Activated naive CD4-positive, alpha-beta T cell treated with anti-CD3 and anti-CD28 coated beads, Interleukin-2, amount 50 U/mL, for 24 hours (primary cell): ENCODE measurements around the gene ITGB2.
"Not testable (repeated sequence)": the region's sequence is repeated elsewhere in the genome, so short reads cannot be mapped to it uniquely, and the experiment has no call there.

Experiments used
- H3K27ac Mint-ChIP-seq: one replicate; pipeline ENCODE4 v1.8.0; 2021; ENCODE audit warnings: mild to moderate bottlenecking, mixed read lengths
- H3K27me3 Mint-ChIP-seq: one replicate; pipeline ENCODE4 v1.8.0; 2021; ENCODE audit warnings: mixed read lengths
- H3K36me3 Mint-ChIP-seq: one replicate; pipeline ENCODE4 v1.8.0; 2021; ENCODE audit warnings: mixed read lengths
- H3K4me1 Mint-ChIP-seq: one replicate; pipeline ENCODE4 v1.8.0; 2021; ENCODE audit warnings: mixed read lengths
- H3K4me3 Mint-ChIP-seq: one replicate; pipeline ENCODE4 v1.8.0; 2021; ENCODE audit warnings: mild to moderate bottlenecking, mixed read lengths
- H3K9me3 Mint-ChIP-seq: one replicate; pipeline ENCODE4 v1.8.0; 2021; ENCODE audit warnings: mixed read lengths

ITGB2 gene

DNA sequence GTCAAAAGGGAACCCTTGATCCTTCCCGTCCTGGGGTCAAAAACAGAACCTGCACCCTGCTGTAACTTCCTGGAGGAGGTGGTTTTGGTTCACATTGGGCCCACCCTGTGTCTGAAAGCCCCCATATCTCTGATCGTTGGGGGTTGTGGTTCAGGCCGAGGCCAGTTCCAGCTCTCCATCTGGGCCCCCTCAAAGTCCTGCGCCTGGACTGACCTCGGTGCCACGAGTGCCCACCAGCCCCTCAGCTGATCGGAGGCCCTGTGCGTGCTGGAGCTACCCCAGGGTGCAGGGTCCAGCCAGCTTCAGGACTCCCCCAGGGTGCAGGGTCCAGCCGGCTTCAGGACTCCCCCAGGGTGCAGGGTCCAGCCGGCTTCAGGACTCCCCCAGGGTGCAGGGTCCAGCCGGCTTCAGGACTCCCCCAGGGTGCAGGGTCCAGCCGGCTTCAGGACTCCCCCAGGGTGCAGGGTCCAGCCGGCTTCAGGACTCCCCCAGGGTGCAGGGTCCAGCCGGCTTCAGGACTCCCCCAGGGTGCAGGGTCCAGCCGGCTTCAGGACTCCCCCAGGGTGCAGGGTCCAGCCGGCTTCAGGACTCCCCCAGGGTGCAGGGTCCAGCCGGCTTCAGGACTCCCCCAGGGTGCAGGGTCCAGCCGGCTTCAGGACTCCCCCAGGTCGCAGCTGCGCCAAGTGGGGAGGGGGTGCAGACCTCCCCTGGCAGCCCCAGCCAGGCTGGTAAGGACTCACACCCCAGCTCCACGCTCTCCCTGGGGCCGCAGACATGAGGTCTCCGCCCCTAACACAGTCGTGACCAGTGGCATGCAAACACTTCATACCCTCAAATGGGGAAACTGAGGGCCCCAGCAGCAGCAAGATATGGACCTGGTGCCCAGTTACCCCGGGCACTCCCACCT, 7.9 kb downstream of the ITGB2 start:
- Mint-ChIP-seq H3K4me1 (peaks cover 86% of the 10 kb centered on the region), H3K27ac (peak overlapping the region; percentile 88), H3K4me3 (peak overlapping the region; percentile 64)
- not testable (repeated sequence) for H3K27me3 Mint-ChIP-seq, H3K36me3 Mint-ChIP-seq, H3K9me3 Mint-ChIP-seq

DNA sequence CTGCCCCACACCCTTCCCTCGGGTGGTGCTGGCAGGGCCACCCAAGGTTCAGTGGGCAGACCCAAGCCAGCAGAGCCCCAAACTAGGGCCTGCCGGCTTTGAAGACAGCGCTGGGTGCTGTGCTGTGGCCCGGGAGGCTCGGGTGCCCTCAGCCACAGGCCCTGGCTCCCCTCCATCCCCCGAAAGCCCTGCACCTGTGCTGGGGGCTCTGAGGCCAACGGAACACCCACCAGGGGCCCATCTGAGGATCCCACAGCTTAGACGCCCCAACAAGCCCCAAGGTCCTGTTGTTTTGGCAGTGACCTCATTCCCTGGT, 8.6 kb downstream of the ITGB2 start:
- H3K9me3 Mint-ChIP-seq = no peaks in the 10 kb centered on the region
- H3K27ac Mint-ChIP-seq = peak overlapping the region; percentile 88
- H3K27me3 Mint-ChIP-seq = no peaks in the 10 kb centered on the region
- H3K36me3 Mint-ChIP-seq = peaks cover 5% of the 10 kb centered on the region
- H3K4me3 Mint-ChIP-seq = peak overlapping the region; percentile 34
- H3K4me1 Mint-ChIP-seq = peaks cover 80% of the 10 kb centered on the region

DNA sequence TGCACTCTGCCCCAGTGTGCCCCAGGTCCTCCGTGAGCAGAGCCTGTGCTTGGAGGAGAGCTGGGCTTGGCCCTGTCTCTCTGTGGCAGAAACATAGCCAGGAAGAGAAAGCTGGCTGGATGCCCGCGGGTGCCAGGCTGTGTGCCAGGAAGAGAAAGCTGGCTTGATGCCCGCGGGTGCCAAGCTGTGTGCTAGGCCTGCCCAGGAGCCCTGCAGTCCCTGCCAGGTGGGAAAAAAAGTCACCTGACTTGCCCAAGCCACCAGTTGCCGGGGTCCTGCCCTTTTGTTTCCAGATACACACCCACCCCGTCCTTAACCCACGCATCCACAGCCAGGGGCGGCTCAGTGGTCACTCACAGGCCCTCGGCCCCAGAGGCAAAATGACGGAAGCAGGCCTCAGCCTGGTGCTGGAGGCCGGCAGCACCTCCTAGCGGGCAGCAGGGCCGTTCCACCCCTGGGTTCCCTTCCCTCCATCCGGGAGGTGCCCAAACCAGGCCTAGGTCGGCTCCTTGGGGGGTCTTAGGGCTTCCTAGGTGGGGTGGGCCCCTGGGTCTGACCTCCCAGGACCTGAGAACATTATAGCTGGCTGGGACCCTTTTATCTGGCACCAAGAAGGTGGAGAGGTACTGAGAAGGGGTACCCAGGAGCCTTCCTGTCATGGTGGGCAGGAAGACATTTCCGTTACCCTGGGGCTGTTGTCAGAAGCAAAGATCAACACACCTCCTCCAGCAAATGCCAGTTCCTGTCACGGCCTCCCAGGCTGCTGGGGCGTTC, 9.1 kb downstream of the ITGB2 start:
- peaks cover 75% of the 10 kb centered on the region for H3K4me1 Mint-ChIP-seq
- H3K9me3 Mint-ChIP-seq = no peaks in the 10 kb centered on the region
- peak overlapping the region; percentile 34 for H3K4me3 Mint-ChIP-seq
- peaks cover 2% of the 10 kb centered on the region for H3K36me3 Mint-ChIP-seq
- peak overlapping the region; percentile 88 for H3K27ac Mint-ChIP-seq
- H3K27me3 Mint-ChIP-seq = no peaks in the 10 kb centered on the region

DNA sequence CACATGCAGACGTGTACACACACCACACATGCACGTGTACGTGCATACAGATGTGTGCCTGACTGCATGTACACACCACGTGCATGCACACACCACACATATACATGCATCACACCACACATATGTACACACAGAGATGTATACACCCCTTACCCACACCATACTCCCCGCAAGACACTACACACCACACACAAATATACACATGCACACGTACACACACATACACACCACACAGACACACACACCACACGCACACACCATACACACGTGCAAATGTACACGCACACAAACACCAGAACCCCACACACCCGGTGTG, 9.7 kb downstream of the ITGB2 start:
- peaks cover 2% of the 10 kb centered on the region for H3K36me3 Mint-ChIP-seq

DNA sequence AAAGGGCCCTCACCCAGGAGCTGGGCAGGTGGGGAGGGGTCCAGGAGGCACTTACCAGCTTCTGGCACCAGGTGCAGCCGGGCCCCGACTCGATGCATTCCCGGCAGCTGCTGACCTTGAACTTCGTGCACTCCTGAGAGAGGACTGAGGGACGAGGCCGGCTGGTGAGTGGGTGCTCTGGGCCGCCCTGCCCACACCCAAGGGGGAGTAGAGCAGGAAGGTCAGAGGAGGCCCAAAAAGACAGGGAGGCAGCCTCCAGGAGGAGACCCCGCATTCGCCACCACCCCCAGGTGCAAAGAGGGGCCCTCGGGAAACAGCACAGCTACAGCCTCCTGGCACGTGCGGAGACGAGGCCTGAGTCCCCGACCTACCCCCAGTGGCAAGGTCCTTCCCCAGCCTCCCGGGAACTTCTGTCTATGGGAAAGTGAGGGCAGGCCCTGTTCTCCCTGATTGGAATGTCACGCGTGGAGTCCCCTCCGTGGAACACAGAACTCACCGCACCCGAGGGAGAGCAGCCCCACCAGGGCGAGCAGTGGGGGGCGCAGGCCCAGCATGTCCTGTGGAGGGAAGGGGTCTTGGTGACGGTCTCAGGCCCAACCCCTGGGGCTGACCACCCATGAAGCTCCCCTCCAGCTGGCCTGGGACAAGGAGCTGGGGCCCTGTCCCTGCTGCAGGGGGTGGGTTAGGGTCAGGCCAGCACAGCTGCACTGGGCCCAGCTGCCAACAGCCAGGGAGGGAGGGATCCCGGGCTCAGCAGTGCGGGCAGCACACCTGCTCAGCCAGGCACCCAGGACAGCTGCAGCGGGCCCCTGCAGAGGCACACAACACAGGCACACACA, 10.3 kb downstream of the ITGB2 start:
- H3K4me1 Mint-ChIP-seq = peaks cover 70% of the 10 kb centered on the region
- H3K36me3 Mint-ChIP-seq = peaks cover 2% of the 10 kb centered on the region
- H3K9me3 Mint-ChIP-seq = no peaks in the 10 kb centered on the region
- no peaks in the 10 kb centered on the region for H3K27me3 Mint-ChIP-seq
- peak overlapping the region; percentile 53 for H3K27ac Mint-ChIP-seq
- H3K4me3 Mint-ChIP-seq = no peak overlapping the region

More for the DNA sequence above, 9.7 kb downstream of the ITGB2 start:
- Mint-ChIP-seq H3K9me3 (no peaks in the 10 kb centered on the region), H3K27me3 (no peaks in the 10 kb centered on the region), H3K4me1 (peaks cover 75% of the 10 kb centered on the region), H3K4me3 (peak overlapping the region; percentile 34), H3K27ac (peak overlapping the region; percentile 88)

DNA sequence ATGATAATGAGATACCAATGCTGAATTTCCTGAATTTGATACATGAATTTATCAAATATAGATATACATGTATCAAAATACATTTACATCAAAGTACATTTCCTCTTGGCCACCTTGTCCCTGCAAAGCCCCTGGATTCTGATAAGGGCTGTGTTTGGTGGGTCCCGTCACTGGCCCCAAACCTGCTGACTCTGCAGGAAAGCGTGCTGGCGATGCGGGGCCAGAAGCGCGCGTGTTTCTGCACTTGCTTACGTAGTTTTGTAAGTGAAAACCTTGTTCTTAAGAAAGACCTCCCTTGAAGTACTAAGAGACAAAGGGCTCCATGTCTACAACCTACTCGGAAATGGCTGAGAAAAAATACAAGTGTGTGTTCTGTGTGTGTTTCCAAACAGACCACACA, 11.0 kb downstream of the ITGB2 start:
- Mint-ChIP-seq H3K36me3 (peaks cover 2% of the 10 kb centered on the region), H3K4me1 (peaks cover 64% of the 10 kb centered on the region), H3K27me3 (no peaks in the 10 kb centered on the region), H3K27ac (peak overlapping the region; percentile 70), H3K4me3 (peak overlapping the region; percentile 19), H3K9me3 (no peaks in the 10 kb centered on the region)

DNA sequence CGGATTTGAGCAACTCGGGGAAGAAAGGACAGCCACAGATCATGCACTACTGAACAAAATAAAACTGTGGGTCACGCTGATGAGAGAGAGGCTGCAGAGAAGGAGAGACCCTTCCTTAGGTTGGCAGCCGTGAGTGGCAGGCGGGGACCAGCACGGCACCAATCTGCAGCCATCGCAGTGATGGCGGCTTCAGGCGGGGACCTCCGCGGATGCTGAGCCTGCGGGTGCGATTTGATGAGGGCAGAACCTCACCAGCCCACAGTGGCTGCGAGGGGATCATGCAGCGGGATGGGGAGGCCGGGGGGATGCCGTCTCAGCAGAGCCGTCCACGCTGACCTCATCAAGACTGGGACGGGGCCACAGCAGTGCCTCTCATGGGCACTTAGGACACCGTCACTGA, 11.8 kb downstream of the ITGB2 start:
- Mint-ChIP-seq H3K4me1 (peaks cover 62% of the 10 kb centered on the region), H3K27ac (peak overlapping the region; percentile 68), H3K36me3 (peaks cover 5% of the 10 kb centered on the region), H3K4me3 (peak overlapping the region; percentile 57), H3K27me3 (no peaks in the 10 kb centered on the region), H3K9me3 (no peaks in the 10 kb centered on the region)

DNA sequence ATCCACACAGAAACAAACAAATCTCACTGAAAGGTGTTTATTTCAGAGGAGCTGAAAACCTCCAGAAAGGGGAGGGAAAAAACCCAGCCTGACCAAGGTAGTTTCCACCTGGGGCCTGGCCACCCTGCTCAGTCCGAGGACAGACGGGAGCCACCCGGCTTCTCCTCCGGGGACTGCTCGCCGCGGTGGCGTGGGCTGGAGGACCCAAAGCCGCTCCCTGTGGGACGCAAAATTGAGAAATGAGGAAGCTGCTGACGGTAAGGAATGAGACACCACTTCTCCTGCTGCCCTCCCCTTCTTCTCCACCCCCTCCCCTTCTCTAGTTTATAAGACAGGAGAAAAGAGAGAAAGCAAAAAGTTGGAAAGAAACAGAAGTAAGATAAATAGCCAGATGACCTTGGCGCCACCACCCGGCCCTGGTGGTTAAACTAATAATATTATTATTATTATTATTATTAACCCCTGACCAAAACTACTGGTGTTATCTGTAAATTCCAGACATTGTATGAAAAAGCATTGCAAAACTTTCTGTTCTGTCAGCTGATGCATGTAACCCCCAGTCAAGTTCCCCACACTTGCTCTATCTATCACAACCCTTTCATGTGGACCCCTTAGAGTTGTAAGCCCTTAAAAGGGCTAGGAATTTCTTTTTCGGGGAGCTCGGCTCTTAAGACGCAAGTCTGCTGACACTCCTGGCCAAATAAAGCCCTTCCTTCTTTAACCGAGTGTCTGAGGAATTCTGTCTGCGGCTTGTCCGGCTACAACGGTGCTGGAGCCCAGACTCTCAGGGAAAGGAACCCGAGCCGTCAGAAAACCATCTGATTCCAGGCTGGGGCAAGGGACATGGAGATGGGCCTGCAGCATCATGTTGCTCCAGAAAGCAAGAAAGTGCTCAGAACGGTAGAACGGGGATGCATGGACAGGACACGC, 12.5 kb downstream of the ITGB2 start:
- H3K36me3 Mint-ChIP-seq = peaks cover 5% of the 10 kb centered on the region
- H3K9me3 Mint-ChIP-seq = no peaks in the 10 kb centered on the region
- H3K4me3 Mint-ChIP-seq = peak overlapping the region; percentile 57
- H3K27ac Mint-ChIP-seq = peak overlapping the region; percentile 68
- H3K27me3 Mint-ChIP-seq = no peaks in the 10 kb centered on the region
- H3K4me1 Mint-ChIP-seq = peaks cover 60% of the 10 kb centered on the region

DNA sequence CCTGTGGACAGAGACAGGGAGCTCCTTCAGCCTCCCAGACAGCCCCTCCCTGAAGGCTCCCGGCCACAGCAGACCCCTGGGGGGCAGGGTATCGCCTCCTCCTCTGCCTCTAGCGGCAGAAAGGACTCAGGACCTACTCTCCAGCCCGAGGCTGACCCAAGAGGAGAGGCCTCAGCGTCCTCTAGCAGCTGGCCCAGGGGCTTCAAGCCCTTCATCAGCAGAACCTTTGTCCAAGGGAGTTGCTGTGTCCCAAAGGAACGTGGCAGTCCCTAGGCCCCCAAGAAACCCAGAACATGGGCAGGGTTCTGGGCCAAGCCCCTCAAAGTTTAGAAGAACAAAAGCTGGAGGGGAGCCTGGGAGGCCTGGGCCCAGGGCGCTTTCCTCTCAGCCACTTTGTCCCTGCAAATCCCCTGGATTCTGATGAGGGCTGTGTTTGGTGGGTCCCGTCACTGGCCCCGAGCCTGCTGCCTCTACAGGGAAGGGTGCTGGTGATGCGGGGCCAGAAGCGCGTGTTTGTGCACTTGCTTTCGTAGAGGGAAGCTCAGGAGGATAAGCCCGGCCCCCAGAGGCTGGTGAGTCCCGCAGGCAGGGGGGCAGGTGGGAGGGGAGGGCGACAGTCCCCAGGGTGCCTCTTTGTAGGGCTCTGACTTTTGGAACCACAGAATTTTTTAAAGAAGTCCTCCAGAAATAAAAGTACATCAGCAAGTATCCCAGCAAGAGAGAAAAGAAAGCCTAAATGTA, 13.3 kb downstream of the ITGB2 start:
- Mint-ChIP-seq H3K4me3 (no peak overlapping the region), H3K27me3 (no peaks in the 10 kb centered on the region), H3K27ac (peak overlapping the region; percentile 55), H3K9me3 (no peaks in the 10 kb centered on the region), H3K36me3 (peaks cover 10% of the 10 kb centered on the region), H3K4me1 (peaks cover 55% of the 10 kb centered on the region)

DNA sequence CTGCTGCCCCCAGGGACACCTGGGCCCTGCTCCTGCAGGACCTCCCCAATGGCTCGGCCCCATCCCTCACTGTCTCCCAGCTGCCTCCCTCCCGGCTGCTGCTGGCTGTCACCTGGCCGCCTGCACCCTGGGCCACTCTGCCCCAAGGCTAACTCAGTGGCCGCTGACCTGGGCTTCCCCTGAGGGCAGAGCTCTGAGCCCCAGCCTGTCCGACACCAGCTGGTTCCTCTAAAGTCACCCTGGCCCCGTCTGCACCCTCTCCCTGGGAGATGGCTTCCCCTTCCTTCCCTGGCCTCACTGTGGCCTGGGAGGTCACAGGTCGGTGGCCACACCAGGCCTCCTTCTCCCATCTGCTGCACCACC, 15.0 kb downstream of the ITGB2 start:
- Mint-ChIP-seq H3K4me3 (no peak overlapping the region), H3K4me1 (peaks cover 39% of the 10 kb centered on the region), H3K27me3 (no peaks in the 10 kb centered on the region), H3K36me3 (peaks cover 13% of the 10 kb centered on the region), H3K27ac (no peak overlapping the region), H3K9me3 (no peaks in the 10 kb centered on the region)

DNA sequence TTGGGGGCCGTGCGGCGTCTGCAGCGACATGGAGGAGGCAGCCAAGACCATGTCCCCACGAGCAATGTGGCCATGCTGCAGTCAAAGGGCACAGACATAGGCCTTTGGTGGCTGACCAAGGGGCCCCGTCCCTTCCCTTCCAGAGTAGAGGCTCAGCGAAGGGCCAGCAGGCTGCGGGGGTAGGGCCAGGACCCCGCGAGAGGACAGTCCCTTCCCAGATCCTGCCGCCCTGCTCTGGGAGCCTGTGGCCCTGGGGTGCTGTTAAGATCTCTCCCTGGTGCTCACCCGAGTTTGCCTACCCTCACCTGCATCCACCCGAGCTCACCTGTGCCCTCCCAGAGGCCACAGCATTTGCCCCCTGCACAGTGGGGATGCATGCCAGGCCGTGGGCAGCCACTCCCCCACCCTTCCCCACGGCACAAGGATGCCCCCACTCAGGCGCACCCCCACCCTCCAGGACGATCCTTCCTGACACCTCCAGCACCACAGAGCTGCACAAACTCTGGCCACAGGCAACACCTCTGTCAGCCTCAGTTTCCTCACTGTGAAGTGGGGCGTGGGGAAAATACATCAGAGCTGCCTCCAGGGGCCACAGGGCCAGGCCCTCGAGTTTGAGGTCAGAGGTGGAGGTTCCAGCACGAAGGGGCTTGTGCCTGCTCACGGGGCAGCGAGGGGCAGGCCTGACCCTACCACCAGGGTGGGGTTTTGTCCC, 15.5 kb downstream of the ITGB2 start:
- Mint-ChIP-seq H3K4me3 (no peak overlapping the region), H3K27me3 (no peaks in the 10 kb centered on the region), H3K4me1 (peaks cover 36% of the 10 kb centered on the region), H3K27ac (no peak overlapping the region), H3K36me3 (peaks cover 13% of the 10 kb centered on the region), H3K9me3 (no peaks in the 10 kb centered on the region)

DNA sequence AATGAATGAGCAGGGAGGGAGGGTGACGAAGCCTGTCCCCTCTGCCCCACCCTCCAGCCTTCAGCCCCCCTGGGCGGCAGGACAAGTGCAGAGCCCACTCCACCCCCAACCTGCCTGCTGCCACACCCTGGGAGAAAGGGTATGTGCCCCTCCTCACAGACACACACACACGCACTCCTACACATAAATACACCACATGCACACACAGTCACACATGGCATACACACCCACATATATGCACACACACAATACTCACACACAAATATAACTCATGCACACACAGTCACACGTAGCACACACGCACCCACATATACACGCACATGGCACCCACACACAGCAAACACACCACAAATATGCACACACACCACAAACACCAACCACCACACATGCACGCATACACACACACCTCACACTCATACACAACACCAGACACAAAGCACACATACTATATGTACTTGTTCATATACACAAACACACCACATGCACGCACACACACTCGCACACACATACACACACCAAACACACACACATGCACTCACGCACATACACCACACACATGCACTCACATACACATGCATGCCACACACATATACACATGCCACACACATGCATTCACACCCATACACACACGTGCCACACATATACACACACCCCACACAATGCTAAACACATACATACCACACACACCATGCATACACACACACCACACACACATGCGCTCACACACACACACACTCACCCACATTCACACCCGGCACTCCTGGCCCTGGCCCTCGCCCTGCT, 16.4 kb downstream of the ITGB2 start:
- Mint-ChIP-seq H3K27me3 (no peaks in the 10 kb centered on the region), H3K4me3 (no peak overlapping the region), H3K4me1 (peaks cover 28% of the 10 kb centered on the region), H3K9me3 (no peaks in the 10 kb centered on the region), H3K27ac (peak overlapping the region; percentile 20), H3K36me3 (peaks cover 13% of the 10 kb centered on the region)

DNA sequence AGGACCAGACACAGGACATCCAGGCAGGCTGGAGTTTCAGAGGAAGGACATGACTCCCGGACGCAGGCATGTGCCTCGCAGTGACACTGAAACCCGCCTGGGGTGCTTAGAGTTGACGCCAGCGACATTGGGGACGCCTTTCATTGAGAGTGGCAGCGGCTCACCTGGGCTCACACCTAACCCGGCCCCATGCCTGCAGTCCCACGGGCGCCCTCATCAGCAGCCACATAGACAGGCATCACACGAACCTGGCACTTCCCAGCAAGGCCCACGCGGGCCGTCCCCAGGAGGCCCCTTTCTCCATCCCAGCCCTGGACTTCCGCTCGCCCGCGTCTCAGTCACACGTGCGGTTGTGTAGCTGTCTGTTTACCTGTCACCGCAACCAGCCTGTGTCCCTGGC, 17.0 kb downstream of the ITGB2 start:
- H3K4me3 Mint-ChIP-seq = no peak overlapping the region
- H3K9me3 Mint-ChIP-seq = no peaks in the 10 kb centered on the region
- peaks cover 21% of the 10 kb centered on the region for H3K4me1 Mint-ChIP-seq
- H3K36me3 Mint-ChIP-seq = peaks cover 11% of the 10 kb centered on the region
- peak overlapping the region; percentile 20 for H3K27ac Mint-ChIP-seq
- no peaks in the 10 kb centered on the region for H3K27me3 Mint-ChIP-seq
